Osteocyte (in vitro differentiated cells): Measurements from ENCODE around the gene CXCL10. TPM values are rescaled to one million over a fixed set of nuclear protein-coding genes. Genes with fewer than 3 reads are reported as not detected.

Source experiments
- DNase-seq: peaks from one replicate; pipeline ENCODE4 v3.0.0; 2021; ENCODE audit warnings: mixed read lengths; ENCODE audit not compliant: unreplicated experiment; ENCODE audit errors: extremely low spot score
- H3K27ac Mint-ChIP-seq: one replicate; pipeline ENCODE4 v1.8.0; 2021; ENCODE audit warnings: mild to moderate bottlenecking, mixed read lengths; ENCODE audit not compliant: unreplicated experiment
- H3K27me3 Mint-ChIP-seq: one replicate; pipeline ENCODE4 v1.8.0; 2021; ENCODE audit warnings: mixed read lengths; ENCODE audit not compliant: unreplicated experiment
- H3K36me3 Mint-ChIP-seq: one replicate; pipeline ENCODE4 v1.8.0; 2021; ENCODE audit warnings: mixed read lengths; ENCODE audit not compliant: unreplicated experiment
- H3K4me1 Mint-ChIP-seq: one replicate; pipeline ENCODE4 v1.8.0; 2021; ENCODE audit warnings: mixed read lengths; ENCODE audit not compliant: unreplicated experiment
- H3K4me3 Mint-ChIP-seq: one replicate; pipeline ENCODE4 v1.8.0; 2021; ENCODE audit warnings: mild to moderate bottlenecking, moderate library complexity, mixed read lengths; ENCODE audit not compliant: unreplicated experiment
- H3K9me3 Mint-ChIP-seq: one replicate; pipeline ENCODE4 v1.8.0; 2021; ENCODE audit warnings: mixed read lengths; ENCODE audit not compliant: unreplicated experiment
- total RNA-seq: library from RNA; stranded (reverse); gene quantifications from 2 replicates; pipeline ENCODE4 v1.2.1, GENCODE V29; 2021
- TF ChIP-seq, protein P1 (sequence below): fragments of 200-600 bp; sonication (generic); IDR thresholded peaks from 2 replicates; pipeline ENCODE4 v1.5.0; 2021; ENCODE audit warnings: antibody characterized with exemption, mild to moderate bottlenecking, moderate library complexity

Gene CXCL10
- total RNA-seq, 1 donor from 2014 or later: not detected

DNA sequence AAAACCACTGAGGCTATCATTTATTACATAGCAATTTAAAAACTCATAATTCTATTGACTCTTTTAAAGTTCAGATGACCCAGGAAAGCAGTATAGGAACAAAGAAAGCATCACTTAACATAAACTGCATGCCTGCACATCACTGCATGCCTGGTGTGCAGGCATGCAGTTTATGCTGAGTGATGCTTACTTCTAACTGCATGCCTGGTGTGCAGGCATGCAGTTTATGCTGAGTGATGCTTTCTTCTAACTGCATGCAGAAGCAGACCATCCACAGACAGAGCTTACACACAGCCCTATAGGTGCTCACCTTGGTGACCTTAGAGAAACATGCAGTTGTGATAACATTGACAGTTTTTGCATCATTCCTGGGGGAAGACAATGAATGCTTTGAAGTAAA, 49.5 kb downstream of the CXCL10 start:
- peaks cover 8% of the 10 kb centered on the region for H3K9me3 Mint-ChIP-seq
- TF ChIP-seq, protein P1, sequence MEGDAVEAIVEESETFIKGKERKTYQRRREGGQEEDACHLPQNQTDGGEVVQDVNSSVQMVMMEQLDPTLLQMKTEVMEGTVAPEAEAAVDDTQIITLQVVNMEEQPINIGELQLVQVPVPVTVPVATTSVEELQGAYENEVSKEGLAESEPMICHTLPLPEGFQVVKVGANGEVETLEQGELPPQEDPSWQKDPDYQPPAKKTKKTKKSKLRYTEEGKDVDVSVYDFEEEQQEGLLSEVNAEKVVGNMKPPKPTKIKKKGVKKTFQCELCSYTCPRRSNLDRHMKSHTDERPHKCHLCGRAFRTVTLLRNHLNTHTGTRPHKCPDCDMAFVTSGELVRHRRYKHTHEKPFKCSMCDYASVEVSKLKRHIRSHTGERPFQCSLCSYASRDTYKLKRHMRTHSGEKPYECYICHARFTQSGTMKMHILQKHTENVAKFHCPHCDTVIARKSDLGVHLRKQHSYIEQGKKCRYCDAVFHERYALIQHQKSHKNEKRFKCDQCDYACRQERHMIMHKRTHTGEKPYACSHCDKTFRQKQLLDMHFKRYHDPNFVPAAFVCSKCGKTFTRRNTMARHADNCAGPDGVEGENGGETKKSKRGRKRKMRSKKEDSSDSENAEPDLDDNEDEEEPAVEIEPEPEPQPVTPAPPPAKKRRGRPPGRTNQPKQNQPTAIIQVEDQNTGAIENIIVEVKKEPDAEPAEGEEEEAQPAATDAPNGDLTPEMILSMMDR: no peak
- H3K4me1 Mint-ChIP-seq: no peaks in the 10 kb centered on the region
- H3K4me3 Mint-ChIP-seq: no peak overlapping the region
- no peak overlapping the region for H3K27ac Mint-ChIP-seq
- no peaks in the 10 kb centered on the region for H3K27me3 Mint-ChIP-seq
- no peak for DNase-seq
- peaks cover 66% of the 10 kb centered on the region for H3K36me3 Mint-ChIP-seq

Other genes with a start within 250 kb of the CXCL10 start
- gene PPEF2, start 121.0 kb downstream of the CXCL10 start, total RNA-seq: not detected in 2 replicates
- gene NAAA, start 82.5 kb downstream of the CXCL10 start, total RNA-seq: 15.0 and 17.0 TPM in 2 replicates
- gene SDAD1, start 32.6 kb downstream of the CXCL10 start, total RNA-seq: 38.9 and 43.0 TPM in 2 replicates
- gene CXCL9, start 16.0 kb downstream of the CXCL10 start, total RNA-seq: not detected in 2 replicates
- not detected in 2 replicates for gene CXCL11, start 12.6 kb upstream of the CXCL10 start, total RNA-seq
- gene ART3, start 51.2 kb upstream of the CXCL10 start, total RNA-seq: not detected in 2 replicates
- gene NUP54, start 124.9 kb upstream of the CXCL10 start, total RNA-seq: 36.7 and 37.8 TPM in 2 replicates
- gene SCARB2, start 190.3 kb upstream of the CXCL10 start, total RNA-seq: 179 and 187 TPM in 2 replicates
- 0.55 and 0.70 TPM in 2 replicates for gene FAM47E, start 228.2 kb upstream of the CXCL10 start, total RNA-seq